ENCODE results near the gene PARS2. TPM values are rescaled to one million over a fixed set of nuclear protein-coding genes. Genes with fewer than 3 reads are reported as not detected.

PARS2 gene
- total and polyA plus RNA-seq, 2 experiments from 2014 or later, result 5.9 to 13.6 TPM

DNA sequence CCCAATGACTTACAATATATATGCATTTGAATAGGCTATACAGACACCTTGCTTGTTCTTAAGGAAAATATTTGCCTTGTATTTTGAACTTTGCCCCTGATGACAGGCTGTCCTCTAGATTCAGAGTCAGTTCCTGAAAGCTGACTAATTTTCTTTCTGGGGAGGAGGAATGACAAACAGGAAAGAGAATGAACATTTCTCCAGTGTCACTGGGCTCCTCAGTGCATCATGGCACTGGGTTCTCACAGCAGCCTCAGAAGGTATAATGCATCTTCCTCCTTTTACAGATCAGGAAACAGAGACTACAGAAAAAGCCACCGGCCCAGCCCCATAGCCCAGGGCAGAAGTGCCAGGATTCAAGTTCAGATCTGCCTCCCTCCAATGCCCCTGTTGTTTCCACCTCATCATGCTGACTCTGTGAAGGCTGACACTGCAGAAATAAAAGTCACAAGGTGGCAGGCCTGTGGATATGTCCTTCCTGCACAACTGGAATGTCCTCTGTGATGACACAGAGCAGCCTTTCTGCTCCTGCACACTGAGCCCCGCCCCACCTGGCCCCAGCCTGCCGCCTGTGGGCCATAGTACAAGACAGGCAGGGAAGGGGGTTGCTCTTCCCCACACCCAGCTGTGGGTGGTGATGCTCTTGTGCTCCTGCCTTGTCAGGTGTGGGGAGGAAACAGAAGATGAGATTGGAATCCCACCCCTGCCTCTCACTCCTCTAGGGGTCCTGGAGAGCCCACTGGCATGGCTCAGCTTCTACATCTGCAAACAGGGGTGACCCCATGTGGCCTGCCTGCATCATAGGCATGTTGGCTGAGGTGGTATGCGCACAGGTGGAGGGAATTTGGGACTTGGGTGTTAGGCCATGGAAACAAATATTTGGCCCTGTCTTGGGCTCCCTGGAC, 30.4 kb upstream of the PARS2 start:
- peak; percentile 43 for ATAC-seq

DNA sequence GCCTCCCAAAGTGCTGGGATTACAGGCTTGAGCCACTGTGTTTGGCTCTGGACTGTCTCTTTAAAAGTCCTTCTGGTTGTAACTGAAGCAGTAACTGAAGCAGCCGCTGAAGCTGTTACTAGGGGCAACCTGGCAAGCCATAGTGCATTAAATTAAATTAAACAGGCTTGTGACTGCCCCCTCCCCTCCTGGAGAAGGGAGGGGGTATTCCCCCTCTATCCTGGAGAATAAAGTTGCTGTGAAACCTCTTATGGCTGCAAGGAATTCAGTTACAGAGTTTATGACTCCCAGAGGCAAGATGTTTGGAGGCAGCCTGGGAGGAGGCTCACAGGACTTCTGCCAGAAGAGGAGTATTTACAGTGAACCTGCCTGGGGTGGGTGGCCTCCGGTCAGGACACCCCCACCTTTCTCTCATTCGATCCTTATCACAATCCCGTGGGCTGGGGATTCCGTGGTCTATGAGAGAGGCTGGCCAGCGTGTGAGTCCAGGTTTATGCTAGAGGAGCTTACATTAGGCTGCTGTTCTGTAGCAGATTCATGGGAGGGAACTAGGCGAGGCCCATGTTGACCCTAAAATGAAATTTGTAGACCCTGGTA, 28.5 kb upstream of the PARS2 start:
- H3K9me3 Mint-ChIP-seq, result peaks cover 4% of the 10 kb centered on the region; the same call in 2 of the 3 replicates
- no peaks in the 10 kb centered on the region for H3K36me3 Mint-ChIP-seq (ENCODE audit: low read depth)
- peaks cover 36% of the 10 kb centered on the region for H3K4me1 ChIP-seq (ENCODE audit: insufficient read depth)
- H3K27me3 Mint-ChIP-seq (ENCODE audit: insufficient read depth, low read depth, poor library complexity), result peaks cover 4% of the 10 kb centered on the region
- H3K36me3 ChIP-seq (ENCODE audit: insufficient read depth), result no peaks in the 10 kb centered on the region
- no peak overlapping the region for H3K4me3 Mint-ChIP-seq
- H3K27ac ChIP-seq (ENCODE audit: low read depth), result no peak overlapping the region
- no peaks in the 10 kb centered on the region for H3F3A ChIP-seq (replicated peaks; ENCODE audit: low read depth)
- no peak for ATAC-seq
- no peak for DNase-seq (ENCODE audit: low spot score)
- H3K4me2 ChIP-seq, result no peak overlapping the region
- H3K9me2 ChIP-seq (ENCODE audit: insufficient read depth), result no peaks in the 10 kb centered on the region
- peaks cover 45% of the 10 kb centered on the region for H3K4me1 Mint-ChIP-seq
- no peaks in the 10 kb centered on the region for H4K20me1 ChIP-seq (replicated peaks; ENCODE audit: insufficient read depth)
- no peak overlapping the region for H3K4me3 ChIP-seq
- no peaks in the 10 kb centered on the region for H3K27me3 ChIP-seq (ENCODE audit: insufficient read depth)
- H2AFZ ChIP-seq, result no peak overlapping the region
- H3K27ac Mint-ChIP-seq, result no peak overlapping the region
- H3K79me2 ChIP-seq (replicated peaks; ENCODE audit: insufficient read depth), result no peaks in the 10 kb centered on the region
- TF ChIP-seq EZH2phosphoT487 (IDR thresholded peaks at IDR 0.05; ENCODE audit: unreplicated experiment) (no peak), ZNF331 (CRISPR knock-in tag; IDR thresholded peaks at IDR 0.05; ENCODE audit: low read depth) (no peak), EZH2 (IDR thresholded peaks at IDR 0.05; ENCODE audit: low read depth, unreplicated experiment) (no peak), ZNF114 (CRISPR knock-in tag; IDR thresholded peaks at IDR 0.05) (no peak), CREB1 (CRISPR knock-in tag; IDR thresholded peaks at IDR 0.05; ENCODE audit: low read depth) (no peak)
- TF ChIP-seq, protein P1, sequence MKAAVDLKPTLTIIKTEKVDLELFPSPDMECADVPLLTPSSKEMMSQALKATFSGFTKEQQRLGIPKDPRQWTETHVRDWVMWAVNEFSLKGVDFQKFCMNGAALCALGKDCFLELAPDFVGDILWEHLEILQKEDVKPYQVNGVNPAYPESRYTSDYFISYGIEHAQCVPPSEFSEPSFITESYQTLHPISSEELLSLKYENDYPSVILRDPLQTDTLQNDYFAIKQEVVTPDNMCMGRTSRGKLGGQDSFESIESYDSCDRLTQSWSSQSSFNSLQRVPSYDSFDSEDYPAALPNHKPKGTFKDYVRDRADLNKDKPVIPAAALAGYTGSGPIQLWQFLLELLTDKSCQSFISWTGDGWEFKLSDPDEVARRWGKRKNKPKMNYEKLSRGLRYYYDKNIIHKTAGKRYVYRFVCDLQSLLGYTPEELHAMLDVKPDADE (IDR thresholded peaks at IDR 0.05), result no peak
- TF ChIP-seq, protein P2, sequence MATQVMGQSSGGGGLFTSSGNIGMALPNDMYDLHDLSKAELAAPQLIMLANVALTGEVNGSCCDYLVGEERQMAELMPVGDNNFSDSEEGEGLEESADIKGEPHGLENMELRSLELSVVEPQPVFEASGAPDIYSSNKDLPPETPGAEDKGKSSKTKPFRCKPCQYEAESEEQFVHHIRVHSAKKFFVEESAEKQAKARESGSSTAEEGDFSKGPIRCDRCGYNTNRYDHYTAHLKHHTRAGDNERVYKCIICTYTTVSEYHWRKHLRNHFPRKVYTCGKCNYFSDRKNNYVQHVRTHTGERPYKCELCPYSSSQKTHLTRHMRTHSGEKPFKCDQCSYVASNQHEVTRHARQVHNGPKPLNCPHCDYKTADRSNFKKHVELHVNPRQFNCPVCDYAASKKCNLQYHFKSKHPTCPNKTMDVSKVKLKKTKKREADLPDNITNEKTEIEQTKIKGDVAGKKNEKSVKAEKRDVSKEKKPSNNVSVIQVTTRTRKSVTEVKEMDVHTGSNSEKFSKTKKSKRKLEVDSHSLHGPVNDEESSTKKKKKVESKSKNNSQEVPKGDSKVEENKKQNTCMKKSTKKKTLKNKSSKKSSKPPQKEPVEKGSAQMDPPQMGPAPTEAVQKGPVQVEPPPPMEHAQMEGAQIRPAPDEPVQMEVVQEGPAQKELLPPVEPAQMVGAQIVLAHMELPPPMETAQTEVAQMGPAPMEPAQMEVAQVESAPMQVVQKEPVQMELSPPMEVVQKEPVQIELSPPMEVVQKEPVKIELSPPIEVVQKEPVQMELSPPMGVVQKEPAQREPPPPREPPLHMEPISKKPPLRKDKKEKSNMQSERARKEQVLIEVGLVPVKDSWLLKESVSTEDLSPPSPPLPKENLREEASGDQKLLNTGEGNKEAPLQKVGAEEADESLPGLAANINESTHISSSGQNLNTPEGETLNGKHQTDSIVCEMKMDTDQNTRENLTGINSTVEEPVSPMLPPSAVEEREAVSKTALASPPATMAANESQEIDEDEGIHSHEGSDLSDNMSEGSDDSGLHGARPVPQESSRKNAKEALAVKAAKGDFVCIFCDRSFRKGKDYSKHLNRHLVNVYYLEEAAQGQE (IDR thresholded peaks at IDR 0.05; ENCODE audit: unreplicated experiment), result no peak
- TF ChIP-seq, protein P3, sequence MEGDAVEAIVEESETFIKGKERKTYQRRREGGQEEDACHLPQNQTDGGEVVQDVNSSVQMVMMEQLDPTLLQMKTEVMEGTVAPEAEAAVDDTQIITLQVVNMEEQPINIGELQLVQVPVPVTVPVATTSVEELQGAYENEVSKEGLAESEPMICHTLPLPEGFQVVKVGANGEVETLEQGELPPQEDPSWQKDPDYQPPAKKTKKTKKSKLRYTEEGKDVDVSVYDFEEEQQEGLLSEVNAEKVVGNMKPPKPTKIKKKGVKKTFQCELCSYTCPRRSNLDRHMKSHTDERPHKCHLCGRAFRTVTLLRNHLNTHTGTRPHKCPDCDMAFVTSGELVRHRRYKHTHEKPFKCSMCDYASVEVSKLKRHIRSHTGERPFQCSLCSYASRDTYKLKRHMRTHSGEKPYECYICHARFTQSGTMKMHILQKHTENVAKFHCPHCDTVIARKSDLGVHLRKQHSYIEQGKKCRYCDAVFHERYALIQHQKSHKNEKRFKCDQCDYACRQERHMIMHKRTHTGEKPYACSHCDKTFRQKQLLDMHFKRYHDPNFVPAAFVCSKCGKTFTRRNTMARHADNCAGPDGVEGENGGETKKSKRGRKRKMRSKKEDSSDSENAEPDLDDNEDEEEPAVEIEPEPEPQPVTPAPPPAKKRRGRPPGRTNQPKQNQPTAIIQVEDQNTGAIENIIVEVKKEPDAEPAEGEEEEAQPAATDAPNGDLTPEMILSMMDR (conservative IDR thresholded peaks at IDR 0.05; ENCODE audit: low read depth in 2 of 2), result no peak

More for the DNA sequence above, 30.4 kb upstream of the PARS2 start:
- no peak overlapping the region for H2AFZ ChIP-seq
- TF ChIP-seq ZNF331 (CRISPR knock-in tag; IDR thresholded peaks at IDR 0.05; ENCODE audit: low read depth), result no peak
- TF ChIP-seq, protein P3 (conservative IDR thresholded peaks at IDR 0.05; ENCODE audit: low read depth in 2 of 2), result peak in 1 of 2 experiments; percentile 22; a peak in 1 of 4 replicates
- TF ChIP-seq, protein P1 (IDR thresholded peaks at IDR 0.05), result no peak
- H3K4me3 Mint-ChIP-seq, result no peak overlapping the region
- H3K79me2 ChIP-seq (replicated peaks; ENCODE audit: insufficient read depth), result no peaks in the 10 kb centered on the region
- no peaks in the 10 kb centered on the region for H3K36me3 Mint-ChIP-seq (ENCODE audit: low read depth)
- H3K9me2 ChIP-seq (ENCODE audit: insufficient read depth), result no peaks in the 10 kb centered on the region
- no peak overlapping the region for H3K4me3 ChIP-seq
- peaks cover 26% of the 10 kb centered on the region for H3K4me1 Mint-ChIP-seq
- no peaks in the 10 kb centered on the region for H3F3A ChIP-seq (replicated peaks; ENCODE audit: low read depth)
- peak overlapping the region; percentile 26; the same call in 1 of the 2 replicates for H3K4me2 ChIP-seq
- H3K27ac Mint-ChIP-seq, result no peak overlapping the region
- DNase-seq (ENCODE audit: low spot score), result no peak
- H3K27me3 Mint-ChIP-seq (ENCODE audit: insufficient read depth, low read depth, poor library complexity), result peaks cover 8% of the 10 kb centered on the region
- no peaks in the 10 kb centered on the region for H3K36me3 ChIP-seq (ENCODE audit: insufficient read depth)
- peaks cover 5% of the 10 kb centered on the region; the same call in 1 of the 2 replicates for H3K27me3 ChIP-seq (ENCODE audit: insufficient read depth)
- peaks cover 22% of the 10 kb centered on the region for H3K4me1 ChIP-seq (ENCODE audit: insufficient read depth)
- H4K20me1 ChIP-seq (replicated peaks; ENCODE audit: insufficient read depth), result no peaks in the 10 kb centered on the region
- H3K27ac ChIP-seq (ENCODE audit: low read depth), result no peak overlapping the region
- peaks cover 4% of the 10 kb centered on the region; the same call in 2 of the 3 replicates for H3K9me3 Mint-ChIP-seq

Measured in GM23338 (cell line).